Occipital lobe (tissue), 2 donors: ENCODE measurements around the gene SMURF1. TPM values are rescaled to one million over a fixed set of nuclear protein-coding genes. Genes with fewer than 3 reads are reported as not detected.
"Not testable (repeated sequence)": the region's sequence is repeated elsewhere in the genome, so short reads cannot be mapped to it uniquely, and the experiment has no call there.

Experiments
- DNase-seq: peaks from one replicate; lab custom pipeline; 2025; lab: John Stamatoyannopoulos, UW
- total RNA-seq: library from RNA; depleted of rRNA; stranded (reverse); fragments of >200 nt; gene quantifications from one replicate; pipeline ENCODE4 v1.2.3, GENCODE V29; 2014

The SMURF1 gene
- total RNA-seq, 1 donor from 2014 or later, result 24.6 TPM

DNA sequence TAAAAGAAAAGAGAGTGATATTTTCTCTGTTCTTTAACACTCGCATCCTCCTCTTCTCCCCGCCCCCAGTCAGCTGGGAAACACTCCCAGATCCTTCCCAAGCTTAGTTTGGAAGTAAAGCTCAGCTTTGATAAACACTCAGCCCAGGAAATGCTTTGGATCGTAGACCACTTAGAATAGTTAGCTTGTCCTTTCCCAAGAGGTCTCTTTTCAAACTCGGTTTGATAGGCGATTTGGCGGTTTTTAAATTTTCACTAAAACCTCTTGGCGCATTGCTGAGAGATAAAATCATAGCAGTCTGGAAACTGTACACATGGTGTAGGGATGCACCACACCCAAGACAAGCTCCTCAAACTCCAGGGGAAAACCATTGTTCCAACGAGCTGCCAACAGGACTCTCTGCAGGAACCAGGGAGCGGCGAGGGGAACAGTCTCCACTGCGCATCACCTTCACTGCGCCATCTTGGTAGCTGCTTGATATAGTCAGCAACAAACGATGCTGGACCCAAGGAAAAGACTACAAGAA is 22.3 kb downstream of the SMURF1 start:
- DNase-seq, result no peak

DNA sequence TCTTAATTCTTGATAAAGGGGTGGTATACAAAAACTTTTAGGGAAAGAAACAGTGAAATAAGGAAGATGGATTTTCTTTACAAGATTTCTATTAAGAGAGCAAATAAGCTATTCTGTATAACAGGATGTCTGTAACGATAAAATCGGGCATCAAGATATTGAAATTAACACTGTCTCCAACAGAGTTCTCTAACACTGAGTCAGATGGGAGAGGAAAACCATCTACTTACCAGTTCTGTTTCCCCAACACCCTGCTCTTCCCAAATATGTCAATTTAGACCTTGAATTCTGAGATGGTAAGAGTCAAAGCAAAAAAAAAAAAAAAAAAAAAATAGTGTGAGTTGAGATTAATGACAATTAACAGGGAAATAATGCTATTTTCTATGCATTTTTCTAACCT is 23.0 kb downstream of the SMURF1 start:
- no peak for DNase-seq

DNA sequence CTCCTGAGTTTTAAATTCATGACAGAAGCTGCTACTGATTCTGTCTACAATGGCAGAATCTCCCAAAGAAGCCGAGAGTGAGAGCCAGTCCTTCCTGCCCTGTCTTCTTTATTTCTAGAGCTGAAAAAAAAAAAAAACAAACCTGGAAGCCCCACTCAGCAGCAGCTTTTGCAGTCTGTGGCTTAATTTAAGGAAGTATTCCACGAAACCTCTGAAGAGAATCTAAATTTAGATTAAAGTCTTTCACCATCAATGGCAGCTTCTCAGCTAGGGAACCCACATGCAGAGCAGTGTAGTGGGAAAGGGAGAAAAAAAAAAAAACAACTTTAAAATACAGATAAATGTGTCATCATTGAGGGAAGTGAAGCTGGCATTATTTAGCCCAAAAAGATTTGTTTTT is 23.4 kb downstream of the SMURF1 start:
- DNase-seq, result no peak

DNA sequence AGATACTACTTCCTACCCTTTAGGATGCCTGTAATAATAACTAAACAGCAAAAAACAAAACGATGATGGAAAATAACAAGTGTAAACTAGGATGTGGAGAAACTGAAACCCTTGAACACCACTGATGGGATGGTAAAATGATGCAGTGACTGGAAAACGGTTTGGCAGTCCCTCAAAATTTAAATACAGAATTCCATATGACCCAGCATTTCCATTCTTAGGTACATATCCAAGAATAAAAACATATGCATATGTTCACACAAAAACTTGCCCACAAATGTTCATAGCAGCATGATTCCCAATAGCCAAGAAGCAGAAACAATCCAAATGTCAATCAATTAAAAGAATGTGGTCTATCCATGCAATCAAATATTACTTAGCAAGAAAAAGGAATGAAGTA is 25.8 kb downstream of the SMURF1 start:
- no peak for DNase-seq

DNA sequence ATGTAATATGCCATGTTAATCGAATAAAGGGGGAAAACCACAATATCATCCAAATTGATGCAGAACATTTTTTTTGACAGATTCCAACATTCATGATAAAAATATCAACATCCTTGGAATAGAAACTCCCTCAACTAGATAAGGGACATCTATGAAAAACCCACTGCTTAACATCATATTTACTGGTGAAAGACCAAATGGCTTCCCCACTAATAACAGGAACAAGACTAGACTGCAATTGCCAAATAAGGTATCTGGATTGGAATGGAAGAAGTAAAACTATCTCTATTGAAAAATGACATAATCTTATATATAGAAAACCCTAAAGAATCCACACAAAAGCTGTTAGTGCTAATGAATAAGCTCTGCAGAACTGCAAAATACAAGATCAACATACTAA is 27.8 kb downstream of the SMURF1 start:
- DNase-seq, result no peak

DNA sequence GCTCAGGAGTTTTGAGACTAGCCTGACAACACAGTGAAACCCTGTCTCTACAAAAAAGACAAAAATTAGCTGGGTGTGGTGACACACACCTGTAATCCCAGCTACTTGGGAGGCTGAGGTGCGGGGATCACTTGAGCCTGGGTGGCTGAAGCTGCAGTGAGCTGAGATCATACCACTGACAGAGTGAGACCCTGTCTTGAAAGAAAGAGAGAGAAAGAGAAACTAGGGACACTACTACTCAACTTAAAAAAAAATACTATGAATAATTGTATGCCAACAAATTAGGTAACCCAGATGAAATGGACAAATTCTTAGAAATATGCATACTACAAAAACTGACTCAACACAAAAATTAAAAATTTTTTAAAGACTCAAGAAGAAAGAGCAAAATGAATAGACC is 28.5 kb downstream of the SMURF1 start:
- DNase-seq, result no peak

DNA sequence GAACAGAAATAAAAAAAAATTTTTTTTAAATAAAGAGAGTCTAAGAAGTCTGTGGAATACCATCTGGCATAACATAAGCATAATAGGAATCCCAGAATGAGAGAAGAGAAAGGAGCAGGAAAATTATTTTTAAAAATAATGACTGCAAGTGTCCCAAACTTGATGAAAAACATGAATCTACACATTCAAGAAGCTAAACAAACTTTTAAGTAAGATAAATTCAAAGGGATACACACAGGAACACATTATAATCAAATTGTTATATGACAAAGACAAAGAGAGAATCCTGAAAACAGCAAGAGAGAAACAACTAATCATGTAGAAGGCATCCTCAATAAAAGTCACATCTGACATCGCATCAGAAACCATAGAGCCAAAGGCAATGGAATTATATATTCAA is 30.9 kb downstream of the SMURF1 start:
- DNase-seq, result no peak

DNA sequence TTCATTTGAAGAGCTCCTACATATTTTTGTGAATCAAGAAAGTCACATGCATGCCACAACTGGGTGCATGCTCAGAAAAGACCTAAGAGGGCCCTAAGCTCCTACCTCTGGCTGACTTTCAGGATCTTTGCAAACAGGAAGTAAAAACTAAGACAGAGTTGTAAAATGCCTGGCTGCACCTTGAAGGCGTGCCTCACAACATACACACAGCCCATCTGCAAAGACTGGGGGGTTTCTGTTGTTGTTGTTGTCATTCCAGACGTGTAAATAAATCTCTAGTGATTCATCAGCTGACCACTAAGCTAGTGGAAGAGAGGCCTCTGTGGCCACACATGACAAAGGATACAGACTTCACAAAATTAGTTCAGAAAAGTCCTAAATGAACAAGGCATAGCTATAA is 31.8 kb downstream of the SMURF1 start:
- DNase-seq, result no peak

DNA sequence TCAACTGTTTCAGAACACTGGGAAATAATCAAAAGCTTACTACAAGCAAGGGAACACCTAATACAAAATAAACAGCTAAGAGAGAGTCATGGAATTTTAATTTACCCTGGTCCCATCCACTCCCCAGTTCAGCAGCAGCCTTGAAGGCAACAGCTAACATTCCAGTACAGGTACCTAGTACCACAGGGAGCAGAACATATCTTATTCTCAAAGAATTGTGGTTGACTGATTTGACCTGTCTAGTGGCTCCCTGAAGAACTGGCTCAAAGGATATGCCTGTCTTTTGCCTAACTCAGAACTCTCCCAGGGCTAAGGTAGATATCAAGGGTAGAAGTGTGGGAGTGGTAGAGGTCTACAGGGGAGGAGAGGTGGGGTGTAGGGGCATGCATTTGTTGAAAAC is 32.3 kb downstream of the SMURF1 start:
- DNase-seq, result no peak

DNA sequence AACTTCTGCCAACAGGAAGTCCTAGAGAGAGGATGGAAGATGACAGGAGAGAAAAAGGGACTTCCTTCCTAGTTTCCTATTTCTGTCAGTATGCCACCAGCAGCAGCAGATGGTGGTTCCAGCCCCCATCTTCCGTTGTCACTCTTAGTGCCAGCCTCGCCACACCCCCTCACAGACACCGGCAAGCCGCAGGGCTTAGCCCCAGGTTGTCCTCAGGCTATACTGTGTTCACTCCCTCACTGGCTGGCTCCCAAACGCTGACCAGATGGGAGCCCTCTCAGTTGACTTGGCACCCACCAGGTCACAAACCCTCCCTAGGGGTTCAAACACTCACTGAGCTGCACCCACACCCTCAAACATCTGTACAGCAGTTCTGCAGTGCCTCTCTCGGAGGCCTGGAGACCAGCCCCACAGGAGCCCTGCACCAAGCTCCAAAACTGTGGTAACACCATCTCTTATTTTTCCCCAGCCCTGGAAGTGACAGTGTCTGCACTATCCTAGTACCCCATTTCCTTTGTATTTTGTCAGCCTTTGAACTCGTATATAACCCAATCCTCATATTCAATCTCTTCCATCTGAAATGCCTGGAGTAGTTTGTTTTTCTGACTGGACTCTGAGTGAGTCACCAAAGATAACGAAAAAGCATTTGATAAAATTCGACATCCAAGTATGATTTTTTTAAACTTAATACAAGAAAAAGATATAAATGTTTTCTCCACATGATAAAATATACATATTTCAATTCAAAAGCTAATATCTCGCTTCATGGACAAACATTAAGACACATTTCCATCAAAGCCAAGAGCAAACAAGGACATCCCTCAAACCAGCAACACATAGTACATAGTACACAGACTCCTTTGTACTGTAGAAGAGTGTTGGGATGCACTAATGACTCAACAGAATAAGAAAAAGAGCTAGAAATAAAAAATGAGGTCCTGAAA is 34.5 kb downstream of the SMURF1 start:
- DNase-seq, result no peak

DNA sequence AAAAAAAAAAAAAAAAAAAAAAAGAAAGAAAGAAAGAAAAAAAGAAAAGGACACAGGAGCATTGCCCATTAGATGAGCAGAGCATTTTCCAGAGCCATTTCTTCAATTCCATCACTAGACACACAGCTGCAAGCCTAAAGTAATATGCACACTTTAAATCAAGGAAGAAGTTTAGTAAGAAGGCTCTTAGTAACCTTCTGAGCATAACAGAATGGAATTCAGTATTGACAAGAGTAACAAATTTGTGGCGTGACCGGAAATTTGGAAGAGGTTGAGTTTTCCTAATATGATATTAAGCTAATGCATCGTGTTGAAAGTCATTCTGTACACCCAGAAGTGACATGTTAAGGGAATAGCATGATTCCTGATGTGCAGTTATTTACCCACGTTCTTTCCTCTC is 35.3 kb downstream of the SMURF1 start:
- DNase-seq, result no peak

DNA sequence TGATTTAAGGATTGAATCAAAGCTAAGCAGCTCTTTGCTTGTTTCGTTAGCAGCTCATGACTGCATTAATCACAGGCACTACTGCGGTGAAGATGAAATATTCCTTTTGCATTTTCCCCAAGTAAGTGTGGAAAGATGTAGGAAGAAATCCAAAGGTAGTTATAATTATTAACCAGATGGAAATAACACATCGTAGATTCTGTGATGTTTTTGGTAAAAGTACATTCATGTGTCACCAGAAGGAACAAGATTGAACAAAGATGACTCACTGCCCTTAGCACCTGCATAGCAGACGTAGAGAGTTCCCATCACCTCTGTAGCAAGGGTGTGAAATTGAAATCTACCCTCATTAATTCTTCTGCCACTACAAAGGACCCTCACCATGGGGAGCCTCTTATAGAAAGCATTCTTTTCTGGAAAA is 37.1 kb downstream of the SMURF1 start:
- DNase-seq, result no peak

DNA sequence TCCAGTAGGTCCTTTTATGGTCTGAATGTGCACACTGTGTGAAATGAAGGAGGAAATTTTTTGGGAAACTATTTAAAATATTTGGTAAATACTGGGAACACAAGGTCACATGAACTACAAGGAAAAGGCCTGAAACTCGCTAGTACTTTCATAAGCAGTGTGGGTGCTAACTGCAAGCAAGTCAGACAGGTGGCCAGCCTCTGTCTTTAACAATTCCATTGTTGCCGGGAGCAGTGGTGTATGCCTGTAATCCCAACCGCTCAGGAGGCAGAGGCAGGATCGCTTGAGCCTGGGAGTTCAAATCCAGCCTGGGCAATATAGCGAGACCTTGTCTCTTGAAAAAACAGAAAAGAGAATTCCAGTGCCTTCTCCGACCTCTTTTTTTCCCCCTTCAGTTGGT is 37.5 kb downstream of the SMURF1 start:
- no peak for DNase-seq

DNA sequence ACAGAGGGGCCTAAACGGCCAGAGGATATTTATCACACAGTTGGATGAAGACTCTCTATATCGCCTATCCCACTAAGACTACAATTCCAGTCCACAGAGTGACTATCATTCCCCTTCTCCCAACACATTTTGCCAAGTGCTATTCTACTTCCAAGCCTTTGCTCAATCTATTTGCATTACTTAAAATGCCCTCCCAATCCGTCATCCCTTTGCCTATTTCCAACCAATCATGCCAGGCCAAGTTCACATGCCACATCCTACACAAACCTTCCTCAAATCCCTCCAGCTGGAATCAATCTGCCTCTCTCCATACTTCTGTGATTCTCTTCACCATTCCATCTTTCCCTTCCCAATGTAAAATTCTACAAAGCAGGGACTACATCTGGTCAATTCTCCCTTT is 38.2 kb downstream of the SMURF1 start:
- no peak for DNase-seq

DNA sequence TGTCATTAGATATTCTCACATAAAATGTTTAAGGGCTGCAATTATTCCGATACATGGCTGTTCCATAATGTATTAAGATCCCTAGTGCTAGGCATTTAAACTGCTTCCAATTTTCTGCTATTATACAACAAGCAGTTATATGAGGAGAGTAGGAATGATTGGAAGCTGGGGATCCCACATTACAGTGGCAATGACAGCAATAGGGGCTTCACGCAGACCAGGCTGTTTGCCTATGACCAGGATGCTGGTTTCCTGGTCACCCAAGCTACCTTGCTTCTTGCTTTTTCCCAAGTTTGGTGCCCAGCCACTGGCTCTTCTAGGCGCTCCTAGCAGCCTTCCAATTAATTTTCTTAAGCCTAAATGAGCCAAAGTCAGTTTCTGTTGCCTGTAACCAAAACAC is 39.3 kb downstream of the SMURF1 start:
- no peak for DNase-seq

DNA sequence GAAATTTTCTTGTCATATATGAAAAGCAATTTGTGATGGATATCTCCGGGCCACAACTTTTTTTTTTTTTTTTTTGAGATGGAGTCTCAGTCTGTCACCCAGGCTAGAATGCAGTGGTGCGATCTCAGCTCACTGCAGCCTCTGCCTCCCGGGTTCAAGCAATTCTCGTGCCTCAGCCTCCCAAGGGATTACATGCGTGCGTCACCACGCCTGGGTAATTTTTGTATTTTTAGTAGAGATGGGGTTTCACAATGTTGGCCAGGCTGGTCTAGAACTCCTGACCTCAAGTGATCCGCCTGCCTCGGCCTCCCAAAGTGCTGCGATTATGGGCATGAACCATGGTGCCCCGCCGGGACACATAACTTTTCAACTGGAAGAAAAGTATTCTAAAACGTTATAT is 40.1 kb downstream of the SMURF1 start:
- not testable (repeated sequence) for DNase-seq

DNA sequence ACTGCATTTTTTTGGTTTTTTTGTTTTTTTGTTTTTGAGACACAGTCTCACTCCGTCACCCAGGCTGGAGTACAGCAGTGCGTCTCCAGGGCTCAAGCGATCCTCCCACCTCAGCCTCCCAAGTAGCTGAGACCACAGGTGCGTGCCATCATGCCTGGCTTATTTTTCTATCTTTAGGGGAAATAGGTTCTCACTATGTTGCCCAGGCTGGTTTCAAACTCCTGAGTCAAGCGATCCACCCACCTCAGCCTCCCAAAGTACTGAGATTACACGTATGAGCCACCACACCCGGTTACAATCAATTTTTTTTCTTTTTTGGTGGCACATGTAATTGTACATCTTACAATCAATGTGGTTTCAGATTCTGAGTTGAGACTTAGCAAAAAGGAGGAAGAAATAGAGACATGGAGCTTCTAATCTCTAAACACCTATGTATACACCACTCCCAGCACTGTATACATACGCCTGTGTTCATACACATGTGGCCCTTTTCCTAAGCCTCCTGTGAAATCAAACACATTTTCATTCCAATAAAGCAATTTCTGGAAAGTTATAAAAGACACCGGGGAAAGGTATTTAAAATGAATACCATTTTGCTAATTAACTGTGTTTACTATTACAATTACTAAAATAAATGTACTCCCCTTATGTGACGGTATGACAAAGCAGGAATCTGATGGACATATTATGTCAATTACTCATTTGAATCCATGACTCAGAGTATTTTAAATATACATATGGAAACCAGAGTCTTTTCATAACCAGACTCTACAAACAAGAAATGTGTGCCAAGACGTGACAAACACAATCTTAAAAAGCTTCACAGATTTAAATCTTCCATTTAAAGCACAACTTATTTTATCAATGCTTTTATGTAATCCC is 40.9 kb downstream of the SMURF1 start:
- no peak for DNase-seq

DNA sequence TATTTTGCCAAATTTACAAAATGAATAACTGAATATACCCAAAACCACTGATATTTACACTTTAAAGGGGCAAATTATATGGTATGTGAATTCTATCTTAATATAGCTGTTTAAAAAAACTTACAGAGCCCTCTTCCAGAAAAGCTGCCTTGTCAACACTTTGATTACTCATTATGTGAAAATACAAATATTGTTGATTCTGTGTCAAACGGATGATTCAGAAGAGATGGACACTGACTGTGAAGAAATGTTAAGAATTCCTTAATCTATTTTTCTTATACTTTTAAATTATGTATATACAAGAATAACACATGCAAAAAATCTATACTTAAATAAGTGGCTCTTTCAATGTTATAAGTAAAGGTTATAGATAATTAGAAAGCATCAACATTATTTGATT is 41.5 kb downstream of the SMURF1 start:
- DNase-seq, result no peak

DNA sequence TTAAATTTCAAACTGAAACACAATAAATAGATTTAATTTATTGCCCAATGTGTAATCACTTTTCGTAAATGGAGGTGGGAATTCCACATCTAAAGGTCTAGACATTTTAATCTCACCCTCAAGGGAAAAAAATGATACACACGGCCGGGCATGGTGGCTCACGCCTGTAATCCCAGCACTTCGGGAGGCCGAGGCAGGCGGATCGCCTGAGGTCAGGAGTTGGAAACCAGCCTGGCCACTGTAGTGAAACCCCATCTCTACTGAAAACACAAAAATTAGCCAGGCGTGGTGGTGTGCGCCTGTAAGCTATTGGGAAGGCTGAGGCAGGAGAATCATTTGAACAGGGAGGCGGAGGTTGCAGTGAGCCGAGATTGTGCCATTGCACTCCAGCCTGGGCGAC is 42.4 kb downstream of the SMURF1 start:
- not testable (repeated sequence) for DNase-seq

DNA sequence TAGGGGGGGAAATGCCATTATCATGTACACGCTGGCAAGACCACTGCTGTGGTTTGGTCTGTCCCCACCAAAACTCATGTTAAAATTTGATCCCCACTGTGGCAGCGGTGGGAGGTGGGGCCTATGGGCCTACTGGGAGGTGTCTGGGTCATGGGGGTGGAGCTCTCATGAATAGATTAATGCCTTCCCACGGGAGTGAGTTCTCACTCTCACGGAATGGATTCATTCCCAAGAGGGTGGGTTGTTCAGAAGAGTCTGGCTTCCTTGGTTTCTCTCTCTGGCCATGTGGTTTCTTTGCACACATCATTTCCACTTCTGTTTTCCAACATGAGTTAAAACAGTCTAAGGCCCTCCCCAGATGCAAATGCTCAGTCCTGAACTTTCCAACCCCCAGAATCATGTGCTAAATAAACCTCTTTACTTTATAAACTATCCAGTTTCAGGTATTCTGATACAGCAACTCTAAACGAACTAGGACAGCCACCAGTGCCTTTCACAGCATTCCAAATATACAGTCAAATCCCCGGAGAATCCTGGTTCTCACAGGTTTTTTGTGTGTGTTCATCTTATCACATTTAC is 44.3 kb downstream of the SMURF1 start:
- DNase-seq, result no peak

DNA sequence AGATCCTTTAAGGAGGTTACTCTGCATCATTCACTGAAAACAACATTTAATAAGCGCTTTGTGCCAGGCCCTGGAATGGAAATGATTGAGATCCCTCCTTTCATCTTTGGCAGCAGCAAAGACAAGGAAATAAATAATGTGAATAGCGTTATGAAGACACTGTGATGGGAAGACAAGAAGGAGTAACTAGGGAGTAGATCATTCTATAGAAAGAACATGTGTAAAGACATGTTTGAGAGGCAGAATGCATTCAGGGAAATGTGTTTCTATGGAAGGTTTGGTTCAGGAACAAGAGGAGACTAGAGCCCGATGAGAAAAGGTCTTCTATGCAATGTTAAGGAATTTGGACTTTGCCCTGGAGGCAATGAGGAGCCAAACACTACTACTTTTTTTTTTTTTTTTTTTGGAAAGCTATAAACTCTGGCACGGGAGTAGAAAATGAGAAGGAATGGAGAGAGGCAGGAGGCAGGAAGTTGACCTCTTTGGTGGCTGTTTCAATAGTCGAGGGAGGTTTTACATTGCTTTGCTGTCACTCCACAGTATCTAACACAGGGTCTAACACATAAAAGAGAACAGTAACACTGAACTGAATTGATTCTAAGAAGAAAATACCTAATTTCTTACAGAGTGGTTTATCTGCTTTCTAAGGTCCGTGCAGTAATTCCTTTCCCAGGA is 44.9 kb downstream of the SMURF1 start:
- no peak for DNase-seq
